GM10266 (cell line): Measurements from ENCODE around the gene BAAT.

Experiments
- DNase-seq: peaks from one replicate; pipeline ENCODE4 v3.0.0; 2012; ENCODE audit errors: extremely low spot score
- TF ChIP-seq, protein P1 (sequence below): IDR thresholded peaks from 2 replicates; pipeline ENCODE4 v1.5.1; 2012; ENCODE audit warnings: mild to moderate bottlenecking, low read depth; ENCODE audit not compliant: control insufficient read depth, insufficient read depth; ENCODE audit errors: missing control alignments

The BAAT gene

DNA sequence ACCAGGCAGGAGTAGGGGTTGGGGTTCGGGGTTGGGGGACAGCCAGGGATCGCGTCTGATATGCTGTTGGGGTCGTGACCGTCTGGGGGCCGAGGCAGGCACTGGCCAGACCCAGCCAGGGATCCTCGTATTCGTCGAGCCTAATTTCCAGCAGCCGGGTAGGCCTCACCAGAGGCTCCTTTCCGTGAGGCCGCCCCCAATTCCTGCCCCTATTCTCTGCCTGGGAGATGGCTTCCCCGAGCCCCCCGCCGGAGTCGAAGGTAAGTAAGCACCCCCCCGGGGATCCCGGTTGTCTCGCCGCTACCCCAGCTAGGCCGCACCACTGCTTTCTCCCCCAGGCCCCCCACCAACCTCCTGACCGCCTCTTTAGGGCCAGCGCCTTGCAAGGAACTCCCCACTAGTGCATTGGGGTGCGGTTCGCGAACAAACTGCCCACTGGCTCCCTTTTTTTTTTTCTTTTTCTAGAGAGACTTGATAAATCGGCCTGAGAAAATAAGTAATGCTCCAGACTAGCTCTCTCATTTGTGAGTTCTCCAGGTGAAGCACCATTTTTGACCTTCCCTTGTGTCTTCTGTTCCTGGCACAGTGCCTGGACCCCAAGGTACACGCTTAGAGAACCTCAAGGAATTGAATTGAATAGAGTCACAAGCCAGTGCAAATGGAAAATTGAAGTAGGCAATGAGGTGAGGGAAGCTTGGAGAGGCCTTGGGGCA, 14.3 kb upstream of the BAAT start:
- TF ChIP-seq, protein P1, sequence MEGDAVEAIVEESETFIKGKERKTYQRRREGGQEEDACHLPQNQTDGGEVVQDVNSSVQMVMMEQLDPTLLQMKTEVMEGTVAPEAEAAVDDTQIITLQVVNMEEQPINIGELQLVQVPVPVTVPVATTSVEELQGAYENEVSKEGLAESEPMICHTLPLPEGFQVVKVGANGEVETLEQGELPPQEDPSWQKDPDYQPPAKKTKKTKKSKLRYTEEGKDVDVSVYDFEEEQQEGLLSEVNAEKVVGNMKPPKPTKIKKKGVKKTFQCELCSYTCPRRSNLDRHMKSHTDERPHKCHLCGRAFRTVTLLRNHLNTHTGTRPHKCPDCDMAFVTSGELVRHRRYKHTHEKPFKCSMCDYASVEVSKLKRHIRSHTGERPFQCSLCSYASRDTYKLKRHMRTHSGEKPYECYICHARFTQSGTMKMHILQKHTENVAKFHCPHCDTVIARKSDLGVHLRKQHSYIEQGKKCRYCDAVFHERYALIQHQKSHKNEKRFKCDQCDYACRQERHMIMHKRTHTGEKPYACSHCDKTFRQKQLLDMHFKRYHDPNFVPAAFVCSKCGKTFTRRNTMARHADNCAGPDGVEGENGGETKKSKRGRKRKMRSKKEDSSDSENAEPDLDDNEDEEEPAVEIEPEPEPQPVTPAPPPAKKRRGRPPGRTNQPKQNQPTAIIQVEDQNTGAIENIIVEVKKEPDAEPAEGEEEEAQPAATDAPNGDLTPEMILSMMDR, result no peak
- peak; percentile 4 for DNase-seq

DNA sequence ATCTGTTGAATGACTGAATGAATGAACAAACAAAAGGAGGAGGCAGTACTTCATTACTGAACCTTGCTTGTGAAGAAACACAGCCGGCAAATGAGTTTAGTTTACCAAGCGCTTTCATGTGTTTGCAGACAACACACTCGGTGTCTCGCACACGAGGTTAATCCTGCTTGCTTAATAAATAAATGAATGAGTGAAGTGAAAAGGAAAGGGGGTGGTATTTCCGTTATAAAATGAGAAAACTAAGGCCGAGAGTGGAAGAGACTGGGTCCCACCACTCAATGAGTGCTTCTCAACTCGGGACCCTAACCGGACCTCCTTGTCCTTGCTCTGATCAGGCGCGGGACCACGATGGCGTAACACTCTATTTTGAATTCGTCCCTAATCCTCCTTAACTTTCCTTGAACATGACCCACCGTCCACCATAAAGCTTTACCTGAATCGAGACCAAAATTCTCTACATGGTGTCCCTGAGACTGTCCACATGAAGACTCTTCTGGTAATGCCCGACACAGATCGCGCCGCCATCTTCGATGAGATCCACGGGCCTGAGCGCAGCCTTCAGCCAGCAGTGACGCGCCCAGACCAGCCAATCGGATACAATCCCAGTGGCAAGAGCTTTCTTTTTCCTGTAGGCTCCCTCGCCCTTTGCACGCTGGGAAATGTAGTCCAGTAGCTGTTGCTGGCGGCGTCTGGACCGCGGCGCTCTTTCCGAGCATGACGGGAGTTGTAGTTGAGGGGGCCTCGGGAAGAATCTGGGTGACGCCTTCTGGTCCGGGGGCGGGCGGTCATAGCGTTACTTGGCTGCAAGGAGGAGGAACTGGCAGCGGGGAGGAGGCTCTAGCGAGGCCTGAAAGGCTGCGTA, 13.5 kb upstream of the BAAT start, which contains the start of the genes MRPL50 and ZNF189:
Gene MRPL50, minus strand, starts transcription at position 551 of the 862 bp plus-strand sequence. Its CDS starts 26 bp downstream, at position 525.
Gene ZNF189, plus strand, starts transcription at position 784 of the 862 bp plus-strand sequence. CDS start 306 bp downstream, outside the sequence.
- peak; percentile 87 for DNase-seq
- TF ChIP-seq, protein P1, result no peak

DNA sequence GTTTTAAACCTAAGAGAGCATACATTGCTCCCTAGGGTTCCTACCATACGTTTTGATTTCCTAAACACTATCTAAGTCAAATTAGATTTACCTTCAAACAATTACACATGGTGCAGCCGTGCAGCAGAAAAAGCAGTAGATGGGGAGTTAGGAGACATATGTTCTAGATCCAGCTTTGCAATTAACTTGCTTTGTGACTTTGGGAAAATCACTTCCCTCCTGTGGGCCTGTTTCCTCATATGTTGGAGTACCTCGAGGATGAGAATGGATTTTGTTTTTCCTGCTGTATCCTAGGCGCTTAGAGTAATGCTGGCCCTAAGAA, 12.9 kb upstream of the BAAT start:
- no peak for DNase-seq
- TF ChIP-seq, protein P1, result no peak

DNA sequence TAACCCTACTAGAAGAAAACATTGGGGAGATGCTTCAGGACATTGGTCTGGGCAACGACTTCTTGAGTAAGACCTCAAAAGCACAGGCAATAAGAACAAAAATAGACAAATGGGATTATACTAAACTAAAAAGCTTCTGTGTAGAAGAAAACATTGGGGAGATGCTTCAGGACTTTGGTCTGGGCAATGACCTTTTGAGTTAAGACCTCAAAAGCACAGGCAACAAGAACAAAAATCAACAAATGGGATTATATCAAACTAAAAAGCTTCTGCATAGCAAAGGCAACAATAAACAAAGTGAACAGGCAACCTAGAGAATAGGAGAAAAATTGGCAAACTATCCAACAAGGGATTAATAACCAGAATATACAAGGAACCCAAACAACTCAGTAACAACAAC, 9.9 kb upstream of the BAAT start:
- TF ChIP-seq, protein P1, result no peak
- no peak for DNase-seq

DNA sequence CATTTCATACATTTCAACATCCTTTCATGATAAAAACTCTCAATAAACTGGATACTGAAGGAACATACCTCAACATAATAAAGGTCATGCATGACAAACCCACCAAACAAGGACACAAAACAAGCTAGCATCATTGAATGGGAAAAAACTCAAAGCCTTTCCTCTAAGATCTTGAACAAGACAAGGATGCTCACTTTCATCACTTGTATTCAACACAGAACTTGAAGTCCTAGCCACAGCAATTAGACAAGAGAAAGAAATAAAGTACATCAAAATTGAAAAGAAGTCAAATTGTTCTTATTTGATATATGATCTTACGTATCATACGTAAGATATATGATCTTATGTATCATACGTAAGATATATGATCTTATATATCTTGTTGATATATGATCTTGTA, 8.3 kb upstream of the BAAT start:
- TF ChIP-seq, protein P1, result no peak
- no peak for DNase-seq

DNA sequence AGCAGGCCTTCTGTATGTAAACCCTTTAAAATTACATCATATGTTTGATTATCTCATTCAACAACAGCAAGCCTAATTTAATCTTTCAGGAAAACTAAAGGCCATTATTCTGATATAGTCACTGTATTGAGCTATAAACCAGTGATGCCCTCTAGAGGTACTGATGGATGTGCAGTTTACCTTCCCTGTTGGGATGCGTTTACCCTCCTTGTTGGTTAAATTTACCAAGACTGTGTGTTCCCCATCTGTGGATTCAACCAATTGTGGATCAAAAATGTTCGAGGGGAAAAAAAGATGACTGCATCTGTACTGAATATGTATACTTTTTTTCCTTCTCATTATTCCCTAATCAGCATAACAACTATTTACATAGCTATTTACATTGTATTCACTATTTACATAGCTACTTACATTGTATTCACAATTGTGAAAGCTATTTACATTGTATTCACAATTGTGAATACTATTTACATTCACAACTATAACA, 3.7 kb upstream of the BAAT start:
- TF ChIP-seq, protein P1, result peak; percentile 14
- no peak for DNase-seq
